Erythroblast (primary cell): ENCODE data around the gene VEPH1.

Source experiments
- GATA1 ChIP-seq: IDR thresholded peaks from 2 replicates; pipeline ENCODE4 v1.6.1; 2011; ENCODE audit warnings: low read depth, mild to moderate bottlenecking, control low read depth, low read length, moderate library complexity
- POLR2A ChIP-seq: IDR thresholded peaks from 2 replicates; pipeline ENCODE4 v1.6.1; 2011; ENCODE audit warnings: mild to moderate bottlenecking, low read length

- TF ChIP-seq POLR2A (no peak), GATA1 (no peak)
Observed at GRCh38 chr3:157330206-157330605, 173.0 kb downstream of the VEPH1 start.
